Kidney (tissue), 14 donors: Measurements from ENCODE around the gene NUMB. TPM values are rescaled to one million over a fixed set of nuclear protein-coding genes. Genes with fewer than 3 reads are reported as not detected.

Experiments
- DNase-seq, 5 donors: peaks; one replicate each; pipeline ENCODE4 v3.0.0-alpha.2; 2013 to 2020
- FAIRE-seq: peaks from 2 replicates; lab custom pipeline; 2012; peaks lifted over from hg19 to GRCh38; lab: Jason Lieb, UNC
- H3K27ac ChIP-seq, 2 donors: one replicate each; pipeline ENCODE4 v1.7.0; 2013; ENCODE audit warnings: low read depth in 2 of 2, low read length in 2 of 2, inconsistent platforms in 1 of 2
- H3K27me3 ChIP-seq: one replicate; pipeline ENCODE4 v1.7.1; 2013; ENCODE audit warnings: low read length, inconsistent platforms; ENCODE audit not compliant: control insufficient read depth, insufficient read depth
- H3K36me3 ChIP-seq, 3 donors: one replicate each; pipeline versions ENCODE4 v1.7.0 to v1.7.1; 2013; ENCODE audit warnings: low read length in 3 of 3, control low read depth in 1 of 3, inconsistent platforms in 1 of 3; ENCODE audit not compliant: insufficient read depth in 3 of 3, control insufficient read depth in 2 of 3
- H3K4me1 ChIP-seq, 3 donors: one replicate each; pipeline versions ENCODE4 v1.7.0 to v1.7.1; 2013; ENCODE audit warnings: low read length in 3 of 3, inconsistent platforms in 1 of 3, low read depth in 1 of 3; ENCODE audit not compliant: control insufficient read depth in 2 of 3, insufficient read depth in 2 of 3
- H3K4me3 ChIP-seq, 3 donors: one replicate each; pipeline versions ENCODE4 v1.7.0 to v1.8.1; 2013; ENCODE audit warnings: low read length in 3 of 3, control low read depth in 1 of 3, inconsistent platforms in 1 of 3
- H3K9ac ChIP-seq, 3 donors: one replicate each; pipeline versions ENCODE4 v1.7.0 to v1.7.1; 2013; ENCODE audit warnings: low read length in 3 of 3, control low read depth in 1 of 3, inconsistent platforms in 1 of 3
- H3K9me3 ChIP-seq, 3 donors: one replicate each; pipeline versions ENCODE4 v1.7.0 to v1.7.1; 2013; ENCODE audit warnings: low read length in 3 of 3, control low read depth in 1 of 3, inconsistent platforms in 1 of 3; ENCODE audit not compliant: control insufficient read depth in 2 of 3, insufficient read depth in 1 of 3
- intact Hi-C: fragments of 100-400 bp; cut with DNase I; formaldehyde crosslinking; loops from one replicate; pipeline ENCODE4 v1.11.1; 2022
- polyA plus RNA-seq: library from polyadenylated mRNA; stranded (reverse); fragments of 350-450 nt; fragmentation: Illumina TruSeq; extraction: RNeasy Lipid Tissue Mini Kit (QIAGEN cat#74804); gene quantifications from one replicate; pipeline ENCODE4 v1.2.3, GENCODE V29; 2014; ENCODE audit warnings: low read depth, low replicate concordance; ENCODE audit not compliant: insufficient read depth
- total RNA-seq: library from RNA; stranded (reverse); fragmentation: NEBNext Ultra II Directional; extraction: Animal tissue kit (Norgen Biotek cat#: 25700); gene quantifications from one replicate; pipeline ENCODE4 v1.2.1, GENCODE V29; 2021
- TF ChIP-seq, protein P1 (sequence below): IDR thresholded peaks from 3 replicates; pipeline ENCODE4 v1.5.1; 2012; ENCODE audit warnings: mild to moderate bottlenecking, moderate library complexity, borderline replicate concordance; ENCODE audit not compliant: insufficient read depth; ENCODE audit errors: extremely low read depth
- donor health status: control.
- donor health status: control.
- donor health status: control.
- donor health status: control.
- donor health status: control.
- donor health status: DM: yes; HTN: yes; CAD: no.
- donor health status: Normal renal cell carcinoma (clear cell type).

NUMB gene
- total and polyA plus RNA-seq, 2 donors from 2014 or later = 42.4 to 104 TPM

DNA sequence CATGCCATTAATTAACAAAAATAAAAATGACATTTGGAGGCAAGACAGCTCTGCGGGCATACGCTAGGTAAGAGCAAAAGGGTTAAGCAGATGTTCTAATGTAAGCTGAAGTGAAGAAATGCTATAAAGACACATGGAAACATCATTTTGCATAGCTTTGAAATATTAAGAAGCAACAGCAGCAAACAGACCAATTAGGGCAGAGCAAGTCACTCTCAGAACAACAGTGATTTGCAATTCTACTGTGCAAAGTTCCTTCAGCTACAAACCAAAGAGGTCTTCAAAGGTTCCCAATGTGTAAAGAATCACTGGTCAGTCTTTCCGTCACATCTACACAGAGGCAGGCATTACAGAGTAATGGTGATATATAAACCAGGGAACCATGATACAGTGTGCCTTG lies 152.8 kb downstream of the NUMB start:
- H3K27me3 ChIP-seq = no peaks in the 10 kb centered on the region
- no peaks in the 10 kb centered on the region for H3K36me3 ChIP-seq
- H3K9me3 ChIP-seq = no peaks in the 10 kb centered on the region
- H3K9ac ChIP-seq = no peak overlapping the region
- intact Hi-C loops = loop anchor here (10.0 kb wide), 1 partner anchor 159 kb away; no protein-coding TSS in a partner anchor
- H3K4me1 ChIP-seq = no peaks in the 10 kb centered on the region
- TF ChIP-seq, protein P1, sequence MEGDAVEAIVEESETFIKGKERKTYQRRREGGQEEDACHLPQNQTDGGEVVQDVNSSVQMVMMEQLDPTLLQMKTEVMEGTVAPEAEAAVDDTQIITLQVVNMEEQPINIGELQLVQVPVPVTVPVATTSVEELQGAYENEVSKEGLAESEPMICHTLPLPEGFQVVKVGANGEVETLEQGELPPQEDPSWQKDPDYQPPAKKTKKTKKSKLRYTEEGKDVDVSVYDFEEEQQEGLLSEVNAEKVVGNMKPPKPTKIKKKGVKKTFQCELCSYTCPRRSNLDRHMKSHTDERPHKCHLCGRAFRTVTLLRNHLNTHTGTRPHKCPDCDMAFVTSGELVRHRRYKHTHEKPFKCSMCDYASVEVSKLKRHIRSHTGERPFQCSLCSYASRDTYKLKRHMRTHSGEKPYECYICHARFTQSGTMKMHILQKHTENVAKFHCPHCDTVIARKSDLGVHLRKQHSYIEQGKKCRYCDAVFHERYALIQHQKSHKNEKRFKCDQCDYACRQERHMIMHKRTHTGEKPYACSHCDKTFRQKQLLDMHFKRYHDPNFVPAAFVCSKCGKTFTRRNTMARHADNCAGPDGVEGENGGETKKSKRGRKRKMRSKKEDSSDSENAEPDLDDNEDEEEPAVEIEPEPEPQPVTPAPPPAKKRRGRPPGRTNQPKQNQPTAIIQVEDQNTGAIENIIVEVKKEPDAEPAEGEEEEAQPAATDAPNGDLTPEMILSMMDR = no peak
- DNase-seq (no peak), FAIRE-seq (no peak)
- H3K4me3 ChIP-seq = no peak overlapping the region
- no peak overlapping the region for H3K27ac ChIP-seq

DNA sequence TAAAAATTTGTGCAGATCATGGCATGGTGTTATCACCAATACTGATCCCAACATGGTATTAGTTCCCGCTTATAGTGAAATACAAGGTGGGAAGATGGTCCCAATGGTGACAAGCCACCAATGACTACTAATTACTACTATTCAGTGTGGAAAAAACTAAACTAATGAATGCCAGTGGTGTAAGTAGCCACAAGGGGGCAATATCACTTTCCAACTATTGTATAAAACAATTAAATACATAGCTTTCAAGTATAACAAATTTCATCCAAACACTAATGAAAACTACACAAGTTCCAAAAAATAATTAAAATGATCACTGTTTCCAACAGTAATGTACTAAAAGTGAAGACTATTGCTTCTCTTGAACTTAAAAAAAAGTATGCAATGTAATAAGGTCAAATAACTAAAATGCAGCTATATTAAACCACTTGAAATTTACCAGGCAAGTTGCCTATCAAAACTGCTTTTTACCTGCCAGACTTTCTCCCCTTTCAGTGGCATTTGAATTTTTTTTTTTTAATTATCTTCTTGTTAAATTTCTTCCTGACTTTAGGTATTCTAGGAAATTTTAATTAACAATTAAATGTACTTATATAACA lies 163.0 kb downstream of the NUMB start:
- no peaks in the 10 kb centered on the region for H3K27me3 ChIP-seq
- no peak overlapping the region for H3K4me3 ChIP-seq
- no peak overlapping the region for H3K27ac ChIP-seq
- FAIRE-seq (peak; percentile 56), DNase-seq (peak in 2 of 5 donors; percentile 57 to 67)
- peaks cover 2 to 18% (median 5%) of the 10 kb centered on the region in 3 donors for H3K36me3 ChIP-seq
- TF ChIP-seq, protein P1 = peak; percentile 69
- intact Hi-C loops = no loop called here
- no peak overlapping the region for H3K9ac ChIP-seq
- no peaks in the 10 kb centered on the region for H3K4me1 ChIP-seq
- H3K9me3 ChIP-seq = no peaks in the 10 kb centered on the region

DNA sequence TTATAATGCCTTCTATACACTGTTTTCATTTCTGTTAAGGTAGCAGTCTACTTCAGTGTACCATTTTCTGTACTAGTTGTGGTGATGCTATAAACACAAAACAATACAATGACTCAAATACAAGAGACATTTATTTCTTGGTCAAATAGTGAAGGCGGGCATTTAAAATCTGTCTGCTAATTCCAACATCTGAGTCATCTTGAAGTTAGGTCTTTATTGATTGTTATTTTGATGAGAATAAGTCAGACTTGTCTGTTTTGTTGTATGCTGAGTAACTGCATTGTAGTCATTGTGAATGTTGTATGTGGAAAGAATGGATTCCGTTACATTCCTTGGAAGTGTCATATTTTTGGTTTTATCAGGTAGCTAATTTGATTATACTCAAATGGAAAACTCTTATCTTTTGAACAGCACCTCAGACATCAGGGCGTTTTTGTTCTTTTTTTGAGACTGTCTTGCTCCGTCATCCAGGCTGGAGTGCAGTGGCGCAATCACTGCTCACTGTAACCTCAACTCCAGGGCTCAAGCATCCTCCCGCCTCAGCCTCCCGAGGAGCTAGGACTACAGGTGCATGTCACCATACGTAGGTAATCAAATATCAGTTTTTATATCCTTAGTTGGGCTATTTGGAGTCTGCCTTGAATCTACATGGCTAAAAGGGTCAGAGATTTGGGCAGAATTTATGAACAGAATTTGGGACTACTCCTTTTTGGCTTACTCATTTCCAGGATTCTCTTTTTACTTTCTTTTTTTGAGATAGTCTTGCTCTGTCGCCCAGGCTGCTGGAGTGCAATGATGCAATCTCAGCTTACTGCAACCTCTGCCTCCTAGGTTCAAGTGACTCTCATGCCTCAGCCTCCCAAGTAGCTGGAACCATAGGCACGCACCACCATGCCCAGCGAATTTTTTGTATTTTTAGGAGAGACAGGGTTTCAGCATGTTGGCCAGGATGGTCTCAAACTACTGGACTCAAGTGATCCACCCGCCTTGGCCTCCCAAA lies 164.3 kb downstream of the NUMB start:
- TF ChIP-seq, protein P1 = no peak
- Histone ChIP-seq H3K9ac (no peak overlapping the region), H3K4me3 (no peak overlapping the region), H3K27ac (no peak overlapping the region), H3K27me3 (no peaks in the 10 kb centered on the region), H3K4me1 (no peaks in the 10 kb centered on the region), H3K9me3 (no peaks in the 10 kb centered on the region), H3K36me3 (peaks cover 2 to 20% (median 5%) of the 10 kb centered on the region in 3 donors)
- intact Hi-C loops = no loop called here
- FAIRE-seq (no peak), DNase-seq (no peak)
